VCaP (cell line): ENCODE measurements around the gene UNC5CL.

Experiments
- H3K27ac ChIP-seq: fragments of 450-650 bp; 2 replicates; pipeline ENCODE4 v1.5.1; 2017
- CTCF ChIP-seq: fragments of 450-650 bp; conservative IDR thresholded peaks from 2 replicates; pipeline ENCODE4 v1.5.1; 2017; ENCODE audit warnings: mild to moderate bottlenecking, moderate library complexity

UNC5CL gene

GRCh38 chr6:41061196-41061726, 22.2 kb upstream of the UNC5CL start:
- no peak overlapping the region for H3K27ac ChIP-seq
- TF ChIP-seq CTCF: no peak

GRCh38 chr6:41059556-41059955, 20.5 kb upstream of the UNC5CL start:
- no peak overlapping the region for H3K27ac ChIP-seq
- no peak for TF ChIP-seq CTCF

GRCh38 chr6:41058783-41059181, 19.8 kb upstream of the UNC5CL start:
- H3K27ac ChIP-seq: no peak overlapping the region
- TF ChIP-seq CTCF: no peak

- TF ChIP-seq CTCF: no peak
- no peak overlapping the region for H3K27ac ChIP-seq
These were observed 17.9 kb upstream of the UNC5CL start for GRCh38 chr6:41056768-41057490.

GRCh38 chr6:41055149-41055548, 16.1 kb upstream of the UNC5CL start:
- TF ChIP-seq CTCF: no peak
- H3K27ac ChIP-seq: no peak overlapping the region

GRCh38 chr6:41054511-41054910, 15.5 kb upstream of the UNC5CL start:
- no peak overlapping the region for H3K27ac ChIP-seq
- TF ChIP-seq CTCF: no peak

GRCh38 chr6:41053041-41053440, 14.0 kb upstream of the UNC5CL start, which contains the start of gene APOBEC2:
Gene APOBEC2, plus strand, starts transcription at chr6:41053202. Its CDS starts 146 bp downstream, at chr6:41053348.
- no peak for TF ChIP-seq CTCF
- no peak within 1 kb of the TSS for H3K27ac ChIP-seq
